BJ (cell line): ENCODE data around the gene TMEM234. TPM values are rescaled to one million over a fixed set of nuclear protein-coding genes. Genes with fewer than 3 reads are reported as not detected.
A peak's percentile ranks its signal among the peaks of the same experiment; 100 is the strongest.

ENCODE experiments used
- CTCF ChIA-PET: fragments of 350-600 bp; formaldehyde crosslinking; extraction: SDS; loops from one replicate; lab custom pipeline; 2021; ENCODE audit warnings: antibody characterized with exemption, inconsistent platforms; lab: Yijun Ruan, JAX
- POLR2A ChIA-PET: fragments of 300-600 bp; sonication (Branson Sonifier 250); formaldehyde crosslinking; extraction: SDS; loops from one replicate; lab custom pipeline; 2021; ENCODE audit warnings: antibody characterized with exemption; lab: Charles Lee
- DNase-seq: peaks from one replicate; pipeline ENCODE4 v3.0.0-alpha.2; 2011; ENCODE audit warnings: low read depth
- H3K27me3 ChIP-seq: 2 replicates; pipeline ENCODE4 v1.6.0; 2011; ENCODE audit warnings: low read length; ENCODE audit not compliant: control insufficient read depth, insufficient read depth
- H3K36me3 ChIP-seq: 2 replicates; pipeline ENCODE4 v1.5.1; 2011; ENCODE audit warnings: low read length; ENCODE audit not compliant: control insufficient read depth, insufficient read depth
- H3K4me3 ChIP-seq: 2 replicates; pipeline ENCODE4 v1.5.1; 2011; ENCODE audit warnings: low read depth, mild to moderate bottlenecking, control low read depth, low read length
- polyA plus RNA-seq: library from polyadenylated mRNA; depleted of rRNA; stranded (reverse); fragments of >200 nt; gene quantifications from 2 replicates; pipeline ENCODE4 v1.2.3, GENCODE V29; 2011
- TF ChIP-seq, protein P1 (sequence below): IDR thresholded peaks from 2 replicates; pipeline ENCODE4 v1.5.1; 2011; ENCODE audit warnings: low read depth, mild to moderate bottlenecking, control low read depth, inconsistent platforms, low read length, moderate library complexity; ENCODE audit not compliant: insufficient read depth

TMEM234 gene
- polyA plus RNA-seq, 1 experiment, result 37.8 TPM

DNA sequence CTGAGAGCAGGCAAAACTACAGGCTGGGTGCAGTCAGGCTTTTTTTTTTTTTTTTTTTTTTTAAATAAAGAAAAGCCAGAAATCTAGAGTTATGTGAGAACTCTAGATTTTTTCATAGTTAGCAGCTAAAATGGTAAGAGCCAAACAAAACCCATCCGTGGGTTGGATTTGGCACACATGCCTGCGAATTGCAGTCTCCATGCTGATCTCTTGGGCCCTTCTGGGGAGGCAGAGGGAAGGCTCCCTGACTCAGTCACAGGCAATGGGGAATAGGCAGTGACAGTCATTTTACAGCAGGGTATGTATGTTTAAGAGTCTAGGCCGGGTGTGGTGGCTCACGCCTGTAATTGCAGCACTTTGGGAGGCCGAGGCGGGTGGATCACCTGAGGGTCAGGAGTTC, 40.1 kb downstream of the TMEM234 start:
- Histone ChIP-seq H3K27me3 (no peaks in the 10 kb centered on the region), H3K4me3 (peak overlapping the region; percentile 66), H3K36me3 (peaks cover 12% of the 10 kb centered on the region)
- TF ChIP-seq, protein P1, sequence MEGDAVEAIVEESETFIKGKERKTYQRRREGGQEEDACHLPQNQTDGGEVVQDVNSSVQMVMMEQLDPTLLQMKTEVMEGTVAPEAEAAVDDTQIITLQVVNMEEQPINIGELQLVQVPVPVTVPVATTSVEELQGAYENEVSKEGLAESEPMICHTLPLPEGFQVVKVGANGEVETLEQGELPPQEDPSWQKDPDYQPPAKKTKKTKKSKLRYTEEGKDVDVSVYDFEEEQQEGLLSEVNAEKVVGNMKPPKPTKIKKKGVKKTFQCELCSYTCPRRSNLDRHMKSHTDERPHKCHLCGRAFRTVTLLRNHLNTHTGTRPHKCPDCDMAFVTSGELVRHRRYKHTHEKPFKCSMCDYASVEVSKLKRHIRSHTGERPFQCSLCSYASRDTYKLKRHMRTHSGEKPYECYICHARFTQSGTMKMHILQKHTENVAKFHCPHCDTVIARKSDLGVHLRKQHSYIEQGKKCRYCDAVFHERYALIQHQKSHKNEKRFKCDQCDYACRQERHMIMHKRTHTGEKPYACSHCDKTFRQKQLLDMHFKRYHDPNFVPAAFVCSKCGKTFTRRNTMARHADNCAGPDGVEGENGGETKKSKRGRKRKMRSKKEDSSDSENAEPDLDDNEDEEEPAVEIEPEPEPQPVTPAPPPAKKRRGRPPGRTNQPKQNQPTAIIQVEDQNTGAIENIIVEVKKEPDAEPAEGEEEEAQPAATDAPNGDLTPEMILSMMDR, result no peak
- ChIA-PET POLR2A (interaction anchor here (0.6 to 0.7 kb wide), 4 partner anchors 31 to 590 kb away, joined by 3 to 11 read pairs (median 5); no protein-coding TSS in a partner anchor), CTCF (no interaction called here)
- no peak for DNase-seq

DNA sequence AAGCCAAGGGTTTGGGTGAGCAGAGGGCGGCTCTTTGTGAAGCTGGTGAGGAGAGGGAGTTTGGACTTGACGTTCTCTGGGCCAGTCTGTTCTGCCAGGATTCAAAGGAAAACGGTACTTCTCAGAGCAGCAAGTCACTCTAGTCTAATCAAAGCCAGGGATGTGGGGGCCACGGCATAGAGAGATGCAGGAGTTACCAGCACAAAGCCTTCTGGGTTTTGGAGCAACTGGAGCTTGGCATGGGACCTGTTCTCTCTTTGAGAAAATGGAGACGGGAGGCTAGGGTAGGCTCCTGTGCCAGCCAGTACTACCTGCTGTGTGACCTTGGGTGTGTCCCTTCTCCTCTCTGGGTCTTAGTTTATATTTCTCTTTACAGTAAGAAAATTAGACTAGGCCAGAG, 40.6 kb downstream of the TMEM234 start:
- H3K36me3 ChIP-seq, result peaks cover 12% of the 10 kb centered on the region
- TF ChIP-seq, protein P1, result no peak
- H3K27me3 ChIP-seq, result no peaks in the 10 kb centered on the region
- peak overlapping the region; percentile 66 for H3K4me3 ChIP-seq
- DNase-seq, result no peak
- ChIA-PET POLR2A (interaction anchor here (0.6 to 0.7 kb wide), 4 partner anchors 31 to 590 kb away, joined by 3 to 11 read pairs (median 5); no protein-coding TSS in a partner anchor), CTCF (no interaction called here)

GRCh38 chr1:32181065-32181464, 41.1 kb downstream of the TMEM234 start:
- CTCF ChIA-PET, result interaction anchor here (0.7 to 1.0 kb wide), 2 partner anchors 11 to 35 kb away, joined by 3 to 4 read pairs; no protein-coding TSS in a partner anchor
- H3K36me3 ChIP-seq, result peaks cover 9% of the 10 kb centered on the region

GRCh38 chr1:32180186-32181060, 41.7 kb downstream of the TMEM234 start:
- TF ChIP-seq, protein P1, result no peak
- DNase-seq, result no peak
- ChIA-PET CTCF (interaction anchor here (0.7 to 2.0 kb wide), 5 partner anchors 12 to 108 kb away, joined by 3 to 5 read pairs (median 4); partner anchors contain the start of gene TMEM39B), POLR2A (interaction anchor here (0.9 kb wide), 1 partner anchor 17 kb away, joined by 3 read pairs; no protein-coding TSS in a partner anchor)
- peak overlapping the region; percentile 66 for H3K4me3 ChIP-seq
- peaks cover 8% of the 10 kb centered on the region for H3K36me3 ChIP-seq
- no peaks in the 10 kb centered on the region for H3K27me3 ChIP-seq

More at GRCh38 chr1:32181065-32181464, 41.1 kb downstream of the TMEM234 start:
- H3K4me3 ChIP-seq, result peak overlapping the region; percentile 66
- H3K27me3 ChIP-seq, result no peaks in the 10 kb centered on the region
- POLR2A ChIA-PET, result no interaction called here
- TF ChIP-seq, protein P1, result no peak
- no peak for DNase-seq
